HepG2 (cell line): ENCODE data around the gene ZNF714. TPM values are rescaled to one million over a fixed set of nuclear protein-coding genes. Genes with fewer than 3 reads are reported as not detected.
A peak's percentile ranks its signal among the peaks of the same experiment; 100 is the strongest.

ENCODE experiments used
- ADNP ChIP-seq: sonication (generic); formaldehyde crosslinking; IDR thresholded peaks from 2 replicates; pipeline ENCODE4 v1.4.0; 2020; ENCODE audit warnings: missing genetic modification reagents
- AGO1 ChIP-seq: fragments of 200-400 bp; formaldehyde crosslinking; IDR thresholded peaks from 2 replicates; pipeline ENCODE4 v1.6.1; 2017; ENCODE audit warnings: mild to moderate bottlenecking, low read depth, low read length, moderate library complexity; ENCODE audit not compliant: poor library complexity, severe bottlenecking
- ARNT2 ChIP-seq: sonication (generic); formaldehyde crosslinking; IDR thresholded peaks from 2 replicates; pipeline ENCODE4 v1.8.0; 2022; ENCODE audit warnings: mild to moderate bottlenecking, low read depth, missing genetic modification reagents, moderate library complexity
- ATF2 ChIP-seq: sonication (generic); formaldehyde crosslinking; IDR thresholded peaks from 2 replicates; pipeline ENCODE4 v1.4.0; 2020; ENCODE audit warnings: missing genetic modification reagents
- GZF1 ChIP-seq: sonication (generic); formaldehyde crosslinking; IDR thresholded peaks from 2 replicates; pipeline ENCODE4 v1.5.1; 2020; ENCODE audit warnings: mild to moderate bottlenecking, missing genetic modification reagents
- HES4 ChIP-seq: sonication (generic); formaldehyde crosslinking; IDR thresholded peaks from 2 replicates; pipeline ENCODE4 v1.9.0; 2021; ENCODE audit warnings: mild to moderate bottlenecking, missing genetic modification reagents, borderline replicate concordance
- HHEX ChIP-seq: IDR thresholded peaks from 2 replicates; pipeline ENCODE4 v1.6.1; 2016; ENCODE audit warnings: control low read depth
- IKZF4 ChIP-seq: sonication (generic); formaldehyde crosslinking; IDR thresholded peaks from 2 replicates; pipeline ENCODE4 v1.5.1; 2020; ENCODE audit warnings: borderline replicate concordance, mild to moderate bottlenecking, low read depth, missing genetic modification reagents; ENCODE audit errors: not compliant biosample characterization
- JUN ChIP-seq: sonication (generic); formaldehyde crosslinking; IDR thresholded peaks from 2 replicates; pipeline ENCODE4 v1.4.0; 2020; ENCODE audit warnings: mild to moderate bottlenecking, missing genetic modification reagents
- MIER2 ChIP-seq: IDR thresholded peaks from 2 replicates; pipeline ENCODE4 v1.6.1; 2016; ENCODE audit warnings: missing biosample characterization, missing genetic modification reagents
- NAIF1 ChIP-seq: sonication (generic); formaldehyde crosslinking; IDR thresholded peaks from 2 replicates; pipeline ENCODE4 v1.5.0; 2020; ENCODE audit warnings: mild to moderate bottlenecking, missing genetic modification reagents, borderline replicate concordance
- NFRKB ChIP-seq: fragments of 450-650 bp; IDR thresholded peaks from 2 replicates; pipeline ENCODE4 v1.6.1; 2017
- RFXANK ChIP-seq: IDR thresholded peaks from 2 replicates; pipeline ENCODE4 v1.6.1; 2016
- SIN3B ChIP-seq: fragments of 150-350 bp; IDR thresholded peaks from 2 replicates; pipeline ENCODE4 v1.6.1; 2014; ENCODE audit warnings: low read length
- SRSF4 ChIP-seq: fragments of 200-400 bp; formaldehyde crosslinking; IDR thresholded peaks from one replicate; pipeline ENCODE4 v1.6.1; 2018; ENCODE audit warnings: mild to moderate bottlenecking, low read depth, low read length, moderate library complexity; ENCODE audit not compliant: poor library complexity, severe bottlenecking
- TIGD3 ChIP-seq: sonication (generic); formaldehyde crosslinking; IDR thresholded peaks from 2 replicates; pipeline ENCODE4 v1.5.1; 2020; ENCODE audit warnings: mild to moderate bottlenecking, missing genetic modification reagents, borderline replicate concordance
- U2AF1 ChIP-seq: fragments of 200-400 bp; formaldehyde crosslinking; optimal IDR thresholded peaks from 2 replicates; pipeline ENCODE3; 2017; ENCODE audit warnings: mild to moderate bottlenecking, low read depth, low read length
- XRCC5 ChIP-seq: fragments of 200-400 bp; formaldehyde crosslinking; optimal IDR thresholded peaks from 2 replicates; pipeline ENCODE3; 2017; ENCODE audit warnings: mild to moderate bottlenecking, low read length
- ZBTB3 ChIP-seq: sonication (generic); formaldehyde crosslinking; IDR thresholded peaks from 2 replicates; pipeline ENCODE4 v1.4.0; 2020; ENCODE audit warnings: low read depth, mild to moderate bottlenecking, moderate library complexity, missing genetic modification reagents, borderline replicate concordance
- ZNF138 ChIP-seq: sonication (generic); formaldehyde crosslinking; IDR thresholded peaks from 2 replicates; pipeline ENCODE4 v1.5.0; 2020; ENCODE audit warnings: mild to moderate bottlenecking, low read depth, missing genetic modification reagents
- ZNF281 ChIP-seq: sonication (generic); formaldehyde crosslinking; IDR thresholded peaks from 2 replicates; pipeline ENCODE4 v1.4.0; 2020; ENCODE audit warnings: missing genetic modification reagents, borderline replicate concordance
- ZNF441 ChIP-seq: sonication (generic); formaldehyde crosslinking; IDR thresholded peaks from 2 replicates; pipeline ENCODE4 v1.7.0; 2021; ENCODE audit warnings: missing genetic modification reagents, borderline replicate concordance
- ZNF562 ChIP-seq: sonication (generic); formaldehyde crosslinking; IDR thresholded peaks from 2 replicates; pipeline ENCODE4 v1.8.0; 2022; ENCODE audit warnings: missing genetic modification reagents, borderline replicate concordance
- ZNF670 ChIP-seq: sonication (generic); formaldehyde crosslinking; IDR thresholded peaks from 2 replicates; pipeline ENCODE4 v1.8.0; 2022; ENCODE audit warnings: mild to moderate bottlenecking, missing genetic modification reagents, borderline replicate concordance
- ZNF788 ChIP-seq: sonication (generic); formaldehyde crosslinking; IDR thresholded peaks from 2 replicates; pipeline ENCODE4 v1.5.0; 2020; ENCODE audit warnings: mild to moderate bottlenecking, missing genetic modification reagents, borderline replicate concordance
- polyA plus RNA-seq, 8 experiments: library from polyadenylated mRNA; depleted of rRNA in 3 of 8; stranded (reverse) in 7 of 8; unstranded in 1 of 8; fragments of >200 nt; fragmentation: Illumina TruSeq in 4 of 8; extraction: Trizol in 4 of 8; gene quantifications; 2 replicates each; pipeline versions ENCODE4 v1.2.1 to v1.2.3, GENCODE V29; 2011 to 2016; ENCODE audit warnings: low read depth in 4 of 8, missing spikeins in 1 of 8, mixed read lengths in 1 of 8; ENCODE audit not compliant: insufficient read depth in 1 of 8
- total RNA-seq, 5 experiments: library from RNA; depleted of rRNA; stranded (reverse); fragments of >200 nt; fragmentation: Illumina TruSeq; extraction: Trizol; gene quantifications; 2 replicates each; pipeline ENCODE4 v1.2.3, GENCODE V29; 2016; ENCODE audit warnings: low read depth in 1 of 5

ZNF714 gene
- total and polyA plus RNA-seq, 2 of the 13 experiments (the other 11 are each of a cell fraction or from before 2014, with no cell fraction given) = 6.7 to 27.8 TPM

GRCh38 chr19:21082011-21082975, at the start of gene ZNF714 (continued):
- TF ChIP-seq NFRKB (no peak), HES4 (CRISPR knock-in tag) (no peak), ZNF138 (no peak), ZNF281 (CRISPR knock-in tag) (no peak), SRSF4 (no peak), NAIF1 (CRISPR knock-in tag) (no peak), IKZF4 (CRISPR knock-in tag) (no peak), ZNF562 (CRISPR knock-in tag) (no peak), TIGD3 (CRISPR knock-in tag) (no peak), ZNF788 (no peak; the same call in 1 of the 2 replicates), GZF1 (CRISPR knock-in tag) (no peak; the same call in 1 of the 2 replicates), XRCC5 (peak; percentile 27), JUN (CRISPR knock-in tag) (no peak), SIN3B (peak; percentile 86), AGO1 (no peak), MIER2 (CRISPR knock-in tag) (no peak), U2AF1 (no peak), ZNF441 (CRISPR knock-in tag) (no peak), HHEX (CRISPR knock-in tag) (no peak), ZNF670 (CRISPR knock-in tag) (no peak), ATF2 (CRISPR knock-in tag) (no peak), RFXANK (CRISPR knock-in tag) (no peak), ADNP (CRISPR knock-in tag) (no peak), ARNT2 (CRISPR knock-in tag) (peak; percentile 65), ZBTB3 (CRISPR knock-in tag) (no peak)
